Effector memory CD8-positive, alpha-beta T cell (primary cell): ENCODE results near the gene RPE.

Source experiments
- ATAC-seq: fragments of 150-1000 bp; cut with Tn5 transposase; replicated peaks from 2 replicates; pipeline ENCODE4 v1.10.0; 2021; ENCODE audit warnings: mild to moderate bottlenecking, moderate library complexity
- DNase-seq, 3 experiments: peaks; one replicate each; pipeline ENCODE4 v3.0.0; 2021
- H3K27ac Mint-ChIP-seq, 2 donors: one replicate each; pipeline ENCODE4 v1.8.0; 2022; ENCODE audit warnings: mild to moderate bottlenecking in 2 of 2, mixed read lengths in 2 of 2, moderate library complexity in 2 of 2
- H3K27me3 Mint-ChIP-seq, 2 donors: one replicate each; pipeline ENCODE4 v1.8.0; 2022; ENCODE audit warnings: mixed read lengths in 2 of 2
- H3K36me3 Mint-ChIP-seq: one replicate; pipeline ENCODE4 v1.8.0; 2022; ENCODE audit warnings: mild to moderate bottlenecking, moderate library complexity, mixed read lengths; ENCODE audit not compliant: insufficient read depth
- H3K4me1 Mint-ChIP-seq, 2 donors: one replicate each; pipeline ENCODE4 v1.8.0; 2022; ENCODE audit warnings: low read depth in 2 of 2, mixed read lengths in 2 of 2
- H3K4me3 Mint-ChIP-seq, 2 donors: one replicate each; pipeline ENCODE4 v1.8.0; 2022; ENCODE audit warnings: mild to moderate bottlenecking in 2 of 2, mixed read lengths in 2 of 2, moderate library complexity in 2 of 2
- H3K9me3 Mint-ChIP-seq, 2 donors: one replicate each; pipeline ENCODE4 v1.8.0; 2022; ENCODE audit warnings: mixed read lengths in 2 of 2
- total RNA-seq, 9 experiments: gene quantifications; one replicate each; lab custom pipeline; 2026; lab: John Stamatoyannopoulos, UW

The RPE gene
- total RNA-seq, result 10.8 to 56.6 (median 31.9) reads per million in 9 experiments

GRCh38 chr2:210002158-210003157 is at the start of gene RPE:
TSS of gene RPE (plus strand) at chr2:210002638. CDS start at chr2:210002662, 24 bp downstream.
- peak; percentile 98 for ATAC-seq
- Mint-ChIP-seq H3K9me3 (no peaks in the 10 kb centered on the region), H3K4me3 (peak within 1 kb of the TSS; percentile 97)

GRCh38 chr2:209956271-209956670 is 46.2 kb upstream of the RPE start:
- Mint-ChIP-seq H3K4me3 (no peak overlapping the region), H3K27ac (no peak overlapping the region), H3K9me3 (no peaks in the 10 kb centered on the region), H3K36me3 (peaks cover 3% of the 10 kb centered on the region), H3K27me3 (peaks cover 18 to 25% of the 10 kb centered on the region in 2 donors), H3K4me1 (no peaks in the 10 kb centered on the region)
- DNase-seq (no peak), ATAC-seq (no peak)

More at GRCh38 chr2:210002158-210003157, at the start of gene RPE:
- peak within 1 kb of the TSS; percentile 94 for H3K27ac Mint-ChIP-seq
- DNase-seq, result peak; percentile 98
- peaks cover 8% of the 10 kb centered on the region for H3K36me3 Mint-ChIP-seq
- peaks cover 29 to 47% of the 10 kb centered on the region in 2 donors for H3K4me1 Mint-ChIP-seq
- no peaks in the 10 kb centered on the region for H3K27me3 Mint-ChIP-seq

GRCh38 chr2:209958016-209958415 is 44.4 kb upstream of the RPE start:
- DNase-seq (no peak), ATAC-seq (no peak)
- no peak overlapping the region for H3K4me3 Mint-ChIP-seq
- H3K27ac Mint-ChIP-seq, result no peak overlapping the region
- H3K27me3 Mint-ChIP-seq, result peaks cover 5 to 9% of the 10 kb centered on the region in 2 donors
- H3K4me1 Mint-ChIP-seq, result no peaks in the 10 kb centered on the region
- peaks cover 3% of the 10 kb centered on the region for H3K36me3 Mint-ChIP-seq
- no peaks in the 10 kb centered on the region for H3K9me3 Mint-ChIP-seq

DNA sequence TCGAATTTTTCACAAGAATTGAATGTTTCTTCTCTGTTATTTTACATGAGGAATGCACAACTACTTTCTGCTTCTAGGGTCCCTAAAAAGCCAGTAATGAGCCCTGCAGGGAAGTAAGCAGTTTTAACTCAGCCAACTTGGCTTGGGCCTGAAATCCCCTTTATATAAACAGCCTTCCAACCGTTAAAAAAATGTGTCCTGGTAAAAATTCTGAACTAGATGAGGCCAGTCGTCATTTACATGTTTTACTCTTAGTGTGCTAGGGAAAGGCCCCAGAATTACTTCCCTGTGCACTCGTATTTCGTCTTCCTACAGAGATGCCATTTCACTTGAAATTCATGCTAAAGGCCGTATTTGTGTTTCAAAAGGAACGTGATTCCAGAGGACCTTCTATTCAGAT is 42.4 kb upstream of the RPE start:
- H3K36me3 Mint-ChIP-seq, result peaks cover 3% of the 10 kb centered on the region
- ATAC-seq, result no peak
- H3K27ac Mint-ChIP-seq, result no peak overlapping the region
- no peaks in the 10 kb centered on the region for H3K9me3 Mint-ChIP-seq
- H3K4me3 Mint-ChIP-seq, result no peak overlapping the region
- no peak for DNase-seq
- H3K4me1 Mint-ChIP-seq, result no peaks in the 10 kb centered on the region
- H3K27me3 Mint-ChIP-seq, result peaks cover 0 to 1% of the 10 kb centered on the region in 2 donors

DNA sequence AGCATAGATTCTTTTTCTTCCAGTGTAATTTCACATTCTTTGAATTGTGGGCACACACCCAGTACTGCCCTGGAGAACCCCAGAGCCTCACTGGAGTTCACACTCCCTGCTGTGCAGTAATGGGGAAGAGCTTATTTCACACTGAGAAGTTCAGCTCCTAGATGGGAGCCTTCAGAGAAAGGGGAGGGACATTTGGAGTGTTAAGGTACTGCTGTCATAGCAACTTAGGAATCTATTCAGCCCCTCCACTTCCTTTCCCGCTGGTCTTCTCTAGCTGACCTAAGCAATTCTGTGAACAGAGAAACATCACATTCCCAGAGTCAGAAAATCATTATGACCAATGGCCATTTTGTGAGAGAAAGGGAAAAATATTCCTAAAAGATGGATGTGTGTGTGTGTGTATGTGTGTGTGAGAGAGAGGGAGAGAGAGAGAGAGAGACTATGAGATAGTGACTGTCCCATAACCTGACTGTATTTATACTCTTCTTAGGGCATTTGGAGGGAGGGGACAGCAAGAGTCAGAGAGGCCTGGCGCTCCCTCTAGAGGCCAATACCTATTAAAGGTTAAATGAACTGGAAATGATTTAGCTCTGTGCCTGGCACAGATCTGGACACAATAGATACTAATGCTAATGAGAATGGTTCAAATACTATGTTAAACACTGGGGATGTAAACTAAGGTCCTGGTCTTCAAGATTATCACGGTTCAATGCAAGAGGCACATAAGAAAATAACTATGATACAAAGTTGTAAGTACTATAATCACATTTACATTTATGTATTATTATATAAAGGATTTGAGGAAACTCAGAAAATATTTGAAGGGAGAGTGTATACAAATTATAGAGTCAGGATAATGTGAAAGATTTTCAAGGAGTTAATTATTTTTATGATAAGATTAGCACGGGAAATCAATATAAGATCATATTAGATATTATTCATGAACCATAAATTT is 41.5 kb upstream of the RPE start:
- Mint-ChIP-seq H3K27ac (no peak overlapping the region), H3K36me3 (peaks cover 2% of the 10 kb centered on the region), H3K9me3 (no peaks in the 10 kb centered on the region), H3K27me3 (peaks cover 0 to 5% of the 10 kb centered on the region in 2 donors), H3K4me3 (no peak overlapping the region), H3K4me1 (no peaks in the 10 kb centered on the region)
- peak; percentile 1 to 20 (median 6) for DNase-seq
- ATAC-seq, result peak; percentile 55

DNA sequence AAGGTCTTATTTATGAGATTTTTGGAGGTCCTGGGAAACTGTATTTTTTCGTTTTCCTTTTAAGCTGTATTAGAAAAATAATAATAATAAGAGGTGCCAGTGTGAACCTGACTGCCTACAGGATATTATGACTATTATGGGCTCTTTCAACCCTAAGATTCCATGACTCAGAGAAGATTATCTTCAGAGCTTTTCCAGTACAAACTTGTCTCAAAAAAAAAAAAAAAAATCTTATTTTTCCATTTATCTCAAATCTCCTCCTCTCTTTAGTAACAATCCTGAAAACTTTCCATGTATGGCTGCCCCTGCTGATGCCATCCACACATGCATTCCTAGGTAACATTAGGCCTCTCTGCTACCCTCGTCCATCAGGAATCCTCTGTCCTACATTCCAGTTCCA is 36.7 kb upstream of the RPE start:
- no peak for DNase-seq
- H3K9me3 Mint-ChIP-seq, result no peaks in the 10 kb centered on the region
- no peak overlapping the region for H3K4me3 Mint-ChIP-seq
- H3K4me1 Mint-ChIP-seq, result no peaks in the 10 kb centered on the region
- no peaks in the 10 kb centered on the region for H3K36me3 Mint-ChIP-seq
- H3K27me3 Mint-ChIP-seq, result peaks cover 0 to 9% of the 10 kb centered on the region in 2 donors
- no peak overlapping the region for H3K27ac Mint-ChIP-seq
- ATAC-seq, result no peak

DNA sequence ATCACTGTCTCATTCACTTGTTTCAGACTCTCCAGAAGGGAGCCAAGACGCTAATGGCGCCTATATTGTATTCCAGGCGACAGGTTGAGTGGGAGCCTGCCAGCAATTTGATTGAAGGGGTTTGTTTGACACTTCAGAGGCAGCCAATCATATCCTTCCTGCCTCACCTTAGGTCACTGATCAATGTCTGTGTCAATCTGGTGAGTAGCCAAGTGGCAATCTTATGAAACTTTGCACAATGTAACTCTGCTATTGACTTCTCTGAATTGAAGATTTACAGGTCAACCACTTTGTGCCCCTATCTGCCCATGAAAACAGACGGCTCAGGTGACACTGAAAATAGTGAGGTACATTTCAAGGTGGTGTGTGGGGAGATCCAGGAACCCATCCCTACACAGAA is 32.7 kb upstream of the RPE start:
- no peak overlapping the region for H3K4me3 Mint-ChIP-seq
- no peak overlapping the region for H3K27ac Mint-ChIP-seq
- no peak for ATAC-seq
- no peaks in the 10 kb centered on the region for H3K36me3 Mint-ChIP-seq
- no peaks in the 10 kb centered on the region for H3K4me1 Mint-ChIP-seq
- peaks cover 9 to 14% of the 10 kb centered on the region in 2 donors for H3K27me3 Mint-ChIP-seq
- no peak for DNase-seq
- no peaks in the 10 kb centered on the region for H3K9me3 Mint-ChIP-seq

GRCh38 chr2:209970271-209970670 is 32.2 kb upstream of the RPE start:
- H3K9me3 Mint-ChIP-seq, result no peaks in the 10 kb centered on the region
- H3K4me3 Mint-ChIP-seq, result no peak overlapping the region
- H3K27me3 Mint-ChIP-seq, result peaks cover 9 to 14% of the 10 kb centered on the region in 2 donors
- DNase-seq (no peak), ATAC-seq (no peak)
- H3K4me1 Mint-ChIP-seq, result no peaks in the 10 kb centered on the region
- no peaks in the 10 kb centered on the region for H3K36me3 Mint-ChIP-seq
- no peak overlapping the region for H3K27ac Mint-ChIP-seq

DNA sequence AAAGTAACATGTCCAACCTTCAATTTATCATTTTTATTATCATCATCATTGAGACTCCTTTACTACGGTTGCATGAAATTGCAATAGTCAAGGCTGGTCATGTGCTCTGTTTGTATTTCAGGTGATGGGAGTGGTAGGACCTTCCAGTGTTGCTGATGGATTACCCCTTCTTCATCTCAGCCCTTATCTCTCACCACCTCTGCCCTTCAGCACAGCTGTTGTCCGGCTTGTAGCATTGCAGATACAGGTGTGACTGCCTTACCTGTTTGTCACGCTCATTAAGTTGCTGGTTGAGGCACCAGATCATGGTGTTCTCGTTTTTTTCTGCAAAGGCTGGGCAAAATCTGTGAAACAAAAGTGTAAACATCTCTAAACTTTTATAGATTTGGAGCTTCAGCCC is 31.7 kb upstream of the RPE start:
- Mint-ChIP-seq H3K27me3 (peaks cover 6 to 14% of the 10 kb centered on the region in 2 donors), H3K9me3 (no peaks in the 10 kb centered on the region), H3K4me1 (no peaks in the 10 kb centered on the region), H3K27ac (no peak overlapping the region), H3K36me3 (no peaks in the 10 kb centered on the region), H3K4me3 (no peak overlapping the region)
- DNase-seq (no peak), ATAC-seq (no peak)

- no peak overlapping the region for H3K4me3 Mint-ChIP-seq
Observed at GRCh38 chr2:209973328-209973727, 29.1 kb upstream of the RPE start.

GRCh38 chr2:209974576-209974975 is 27.9 kb upstream of the RPE start:
- DNase-seq, result no peak
- ATAC-seq, result no peak
- no peaks in the 10 kb centered on the region for H3K36me3 Mint-ChIP-seq
- H3K27ac Mint-ChIP-seq, result no peak overlapping the region
- peaks cover 0 to 14% of the 10 kb centered on the region in 2 donors for H3K27me3 Mint-ChIP-seq
- H3K4me1 Mint-ChIP-seq, result no peaks in the 10 kb centered on the region
- H3K9me3 Mint-ChIP-seq, result no peaks in the 10 kb centered on the region
- no peak overlapping the region for H3K4me3 Mint-ChIP-seq

More at GRCh38 chr2:209973328-209973727, 29.1 kb upstream of the RPE start:
- H3K36me3 Mint-ChIP-seq, result no peaks in the 10 kb centered on the region
- no peak overlapping the region for H3K27ac Mint-ChIP-seq
- peaks cover 0 to 14% of the 10 kb centered on the region in 2 donors for H3K27me3 Mint-ChIP-seq
- DNase-seq, result no peak
- no peaks in the 10 kb centered on the region for H3K4me1 Mint-ChIP-seq
- ATAC-seq, result no peak
- H3K9me3 Mint-ChIP-seq, result no peaks in the 10 kb centered on the region

DNA sequence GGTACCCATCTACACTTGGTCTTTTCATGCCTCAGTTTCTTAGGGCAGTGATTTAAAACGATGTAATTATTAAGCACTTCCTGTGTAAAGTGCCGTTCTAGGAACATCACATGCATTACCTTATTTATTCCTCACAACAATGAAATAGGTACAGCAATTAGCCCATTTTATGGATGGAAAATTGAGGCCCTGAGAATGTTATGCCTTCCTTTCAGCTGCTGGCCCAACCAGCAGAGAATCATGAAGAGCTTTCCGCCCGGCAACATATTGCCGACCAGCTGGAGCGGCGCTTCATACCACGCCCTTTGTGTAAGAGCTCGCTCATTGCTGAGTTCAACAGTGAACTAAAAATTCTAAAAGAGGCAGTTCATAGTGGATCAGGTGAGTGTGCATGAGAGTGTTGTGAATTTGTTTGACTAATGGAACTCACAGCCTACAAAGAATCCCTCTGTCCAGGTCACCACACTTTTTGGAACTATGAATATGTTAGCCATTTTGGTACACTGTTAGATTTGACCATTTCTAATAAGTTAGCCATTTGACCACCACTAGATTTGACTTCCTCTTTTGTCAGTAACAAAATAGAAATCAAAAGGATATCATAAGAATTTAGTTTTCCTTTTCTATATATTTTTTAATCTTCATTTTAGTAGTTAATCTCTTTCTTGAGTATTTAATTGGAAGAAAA is 25.6 kb upstream of the RPE start:
- no peaks in the 10 kb centered on the region for H3K9me3 Mint-ChIP-seq
- peaks cover 5 to 14% of the 10 kb centered on the region in 2 donors for H3K27me3 Mint-ChIP-seq
- ATAC-seq, result no peak
- no peak overlapping the region for H3K27ac Mint-ChIP-seq
- no peaks in the 10 kb centered on the region for H3K4me1 Mint-ChIP-seq
- H3K4me3 Mint-ChIP-seq, result no peak overlapping the region
- no peaks in the 10 kb centered on the region for H3K36me3 Mint-ChIP-seq
- no peak for DNase-seq
